SW 1271 (cell line): ENCODE data around the gene DCP1B.
A peak's percentile ranks its signal among the peaks of the same experiment; 100 is the strongest.

ENCODE experiments used
- DNase-seq, 2 experiments: peaks; one replicate each; lab custom pipeline; 2025; lab: John Stamatoyannopoulos, UW

Gene DCP1B

DNA sequence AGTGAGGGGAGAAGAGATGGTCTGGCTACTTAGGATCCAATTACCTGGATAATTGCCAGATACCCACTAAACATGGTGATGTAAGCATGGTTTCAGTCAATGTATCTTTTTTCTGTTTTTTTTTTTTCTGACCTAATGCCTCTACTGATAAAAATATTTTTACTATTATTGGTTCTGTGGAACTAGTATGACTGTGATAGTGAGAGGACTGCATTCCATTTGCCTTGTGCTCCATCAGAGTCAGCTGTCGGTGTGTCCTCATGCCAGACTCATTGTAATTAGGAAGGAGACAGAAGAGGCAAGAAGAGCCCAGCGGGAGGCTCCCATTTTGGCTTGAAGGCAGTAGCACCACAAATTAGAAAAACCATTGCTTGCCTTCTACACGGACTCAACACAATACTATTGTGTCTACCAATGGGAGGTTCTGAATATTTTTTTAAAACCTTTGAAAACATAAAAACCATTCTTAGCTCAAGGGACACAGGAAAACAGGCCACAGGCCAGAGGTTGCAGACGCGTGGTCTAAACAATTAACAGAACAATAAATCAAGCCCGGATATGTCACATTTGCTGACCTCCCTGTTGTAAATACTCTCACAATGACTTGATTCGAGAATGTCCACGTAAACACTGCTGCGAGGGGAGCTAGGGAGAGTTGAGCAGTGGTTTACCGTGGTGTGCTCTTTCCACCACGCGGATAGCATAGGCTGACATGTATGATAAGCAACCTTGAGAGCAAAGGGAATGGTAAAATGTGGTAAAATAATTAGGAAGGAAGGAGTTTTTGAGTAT is 13.5 kb upstream of the DCP1B start:
- no peak for DNase-seq

DNA sequence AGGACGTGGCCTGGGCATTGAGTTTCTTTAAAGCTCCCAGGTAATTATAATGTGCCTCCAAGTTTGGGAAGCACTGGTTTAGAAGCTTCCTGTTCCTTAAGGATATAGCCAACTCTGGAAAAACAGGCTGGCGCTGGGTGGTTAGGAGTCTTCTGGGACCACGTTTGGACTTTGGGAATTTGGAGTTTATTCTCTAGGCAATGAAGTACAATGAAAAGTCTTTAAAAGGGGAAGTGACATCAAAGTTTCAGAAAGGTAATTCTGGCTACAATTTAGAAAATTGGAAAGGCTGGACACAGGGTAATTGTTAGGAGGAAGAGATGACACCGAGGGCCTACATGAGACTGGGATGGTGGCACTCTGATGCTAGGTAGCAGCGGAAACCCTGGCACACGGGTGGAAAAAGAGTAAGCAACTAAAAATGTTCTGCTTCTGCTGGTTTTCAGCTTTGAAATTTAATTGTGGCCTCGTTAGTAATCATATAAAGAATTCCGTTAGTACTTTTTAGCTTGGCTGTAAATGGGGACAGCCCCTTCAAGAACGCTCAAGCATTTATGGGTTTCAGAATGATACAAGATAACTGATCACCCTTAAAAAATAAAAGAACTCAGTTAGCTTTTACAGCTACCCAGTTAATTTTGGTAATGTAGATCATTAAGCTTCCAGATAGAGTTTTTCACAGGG is 12.7 kb upstream of the DCP1B start:
- no peak for DNase-seq

DNA sequence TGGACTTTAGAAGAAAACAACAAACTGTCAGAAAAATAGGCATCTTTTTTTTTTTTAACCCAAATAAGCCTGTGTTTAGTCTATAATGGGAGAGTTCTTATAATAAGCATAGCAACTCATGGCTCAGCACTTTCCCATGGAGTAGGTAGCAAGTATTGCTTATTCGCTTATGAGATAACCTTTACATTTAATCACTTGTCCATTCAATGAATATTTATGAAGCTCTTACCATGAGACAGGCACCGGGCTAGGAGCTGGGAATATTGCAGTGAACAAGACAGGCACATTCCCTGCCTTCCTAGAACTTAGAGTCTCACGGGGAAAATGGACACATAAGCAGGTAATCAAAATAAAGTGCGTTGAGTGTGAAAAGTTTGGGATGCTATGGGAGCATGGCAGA is 10.0 kb upstream of the DCP1B start:
- DNase-seq: no peak

DNA sequence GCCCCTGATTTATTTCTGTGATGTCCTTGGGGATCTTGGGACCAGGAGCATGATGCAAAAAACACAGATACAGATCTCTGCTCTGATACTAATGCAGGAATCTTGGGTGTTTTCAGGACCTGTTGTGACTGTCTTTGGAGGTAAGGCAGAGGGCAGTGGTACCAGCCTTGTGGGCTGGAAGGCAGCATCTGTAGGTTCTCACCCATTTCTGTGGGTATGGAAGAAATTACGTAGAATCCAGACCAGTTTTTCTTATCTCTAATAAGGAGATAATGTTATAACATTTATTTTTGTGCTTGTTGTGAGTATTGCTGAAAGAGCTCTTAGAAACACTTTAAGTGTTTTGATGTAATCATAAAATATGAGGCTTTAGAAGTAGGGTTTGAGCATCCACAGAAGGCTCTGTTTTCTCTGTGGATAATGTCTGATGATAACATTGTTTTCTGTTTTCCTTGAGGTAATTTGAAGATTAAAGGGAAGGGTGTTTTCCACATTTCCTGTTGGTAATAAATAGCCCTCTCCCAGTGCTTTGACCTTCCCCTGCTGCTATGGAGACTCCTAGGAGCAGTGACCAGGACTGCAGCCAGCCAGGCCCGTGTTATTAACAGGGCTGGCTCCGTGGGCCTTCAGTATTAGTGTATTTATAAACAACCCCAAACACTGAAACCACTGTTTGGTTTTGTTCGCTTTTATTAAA is 9.4 kb upstream of the DCP1B start:
- DNase-seq: no peak

DNA sequence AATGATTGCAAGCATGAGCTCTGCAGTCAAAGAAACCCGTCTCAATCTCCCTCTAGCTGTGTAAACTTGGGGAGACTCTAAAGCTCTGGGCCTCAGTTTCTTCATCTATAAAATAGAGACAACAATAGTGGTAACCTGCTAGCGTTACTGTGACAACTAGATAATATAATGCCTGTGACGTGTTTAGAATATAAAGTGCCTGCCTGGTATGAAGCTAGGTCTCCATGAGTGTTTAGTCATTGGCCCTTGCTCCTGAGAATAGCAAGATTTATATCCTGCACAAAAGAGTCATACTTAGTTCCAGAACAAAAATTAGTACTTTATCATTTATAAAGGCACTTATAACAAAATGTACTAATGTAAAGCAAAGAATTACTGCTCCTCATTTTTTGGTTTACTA is 8.8 kb upstream of the DCP1B start:
- no peak for DNase-seq

DNA sequence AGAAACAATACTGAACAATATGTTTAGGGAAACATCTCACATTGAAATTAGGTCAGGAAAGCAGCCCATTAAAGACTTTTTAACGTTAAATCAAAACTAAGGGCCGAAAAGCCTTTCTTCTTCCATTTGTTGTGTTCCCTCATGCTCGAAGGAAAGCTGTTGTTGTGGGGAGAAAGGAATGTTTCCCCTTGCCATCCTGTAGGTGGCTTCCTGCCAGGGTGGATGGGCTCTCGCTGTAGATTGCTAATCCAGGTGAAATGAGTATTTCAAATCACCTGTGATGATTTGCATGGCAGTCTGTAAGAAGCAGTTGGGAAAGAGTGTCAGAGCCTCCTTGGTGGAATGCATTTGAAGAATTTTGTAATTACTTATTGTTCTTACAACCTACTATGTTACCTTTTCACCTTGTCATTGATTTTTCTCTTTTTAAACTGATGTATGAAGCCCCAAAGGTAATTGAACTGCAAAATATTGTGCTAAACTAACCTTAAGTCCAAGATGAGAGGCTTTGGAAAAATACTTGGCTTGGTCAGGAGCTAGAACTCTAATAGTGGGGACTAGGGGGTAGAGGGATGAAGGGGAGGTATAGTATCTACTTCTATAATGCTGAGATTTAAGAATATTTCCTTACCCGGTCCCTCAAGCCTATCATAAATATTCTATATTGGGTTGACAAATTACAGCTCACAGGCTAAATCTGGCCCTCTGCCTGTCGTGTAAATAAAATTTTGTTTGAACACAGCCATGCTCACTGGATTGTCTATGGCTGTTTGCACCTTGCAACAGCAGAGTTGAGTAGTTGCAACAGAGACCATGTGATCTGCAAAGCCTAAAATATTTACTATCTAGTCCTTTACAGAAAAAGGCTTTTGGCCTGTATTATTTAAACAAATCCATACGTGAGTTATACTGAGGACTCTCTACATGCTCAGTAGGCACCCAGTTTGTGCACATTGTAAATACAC is 7.7 kb upstream of the DCP1B start:
- no peak for DNase-seq

DNA sequence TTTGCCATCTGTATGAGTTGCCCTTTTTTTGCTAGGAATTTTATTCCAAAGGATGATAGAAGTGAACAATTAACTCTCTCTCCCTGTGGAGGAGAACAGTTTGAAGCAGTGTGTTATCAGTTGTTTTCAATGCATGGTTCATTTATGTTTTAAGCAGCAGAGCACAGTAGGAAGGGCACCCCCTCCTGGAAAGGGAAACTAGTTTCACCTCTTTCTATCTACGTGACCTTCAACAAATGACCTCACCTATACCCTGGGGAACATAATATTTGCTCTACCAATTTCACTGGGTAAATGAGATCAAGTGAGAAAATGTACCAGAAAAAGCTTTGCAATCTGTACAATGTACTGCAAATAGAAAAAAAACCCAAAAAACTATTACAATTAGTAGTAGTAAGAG is 5.4 kb upstream of the DCP1B start:
- DNase-seq: no peak

DNA sequence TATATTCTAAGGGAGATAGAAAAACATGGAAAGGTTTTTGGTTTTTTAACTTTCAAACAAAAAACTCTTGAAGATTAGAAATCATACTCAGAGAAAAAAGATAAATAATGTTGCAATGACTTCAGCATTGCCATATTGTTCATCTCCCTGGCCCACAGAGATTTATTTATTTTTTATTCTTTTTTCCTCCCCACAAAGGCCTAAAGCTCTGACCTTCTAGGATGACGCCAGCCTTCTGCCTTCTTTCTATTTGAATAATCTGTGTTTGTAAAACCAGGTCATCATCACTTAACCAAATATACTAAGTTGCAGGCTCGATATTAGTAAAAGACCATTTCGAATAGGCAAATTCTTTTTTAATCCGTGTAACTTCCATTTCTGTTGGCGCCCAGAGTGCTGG is 4.4 kb upstream of the DCP1B start:
- DNase-seq: no peak

DNA sequence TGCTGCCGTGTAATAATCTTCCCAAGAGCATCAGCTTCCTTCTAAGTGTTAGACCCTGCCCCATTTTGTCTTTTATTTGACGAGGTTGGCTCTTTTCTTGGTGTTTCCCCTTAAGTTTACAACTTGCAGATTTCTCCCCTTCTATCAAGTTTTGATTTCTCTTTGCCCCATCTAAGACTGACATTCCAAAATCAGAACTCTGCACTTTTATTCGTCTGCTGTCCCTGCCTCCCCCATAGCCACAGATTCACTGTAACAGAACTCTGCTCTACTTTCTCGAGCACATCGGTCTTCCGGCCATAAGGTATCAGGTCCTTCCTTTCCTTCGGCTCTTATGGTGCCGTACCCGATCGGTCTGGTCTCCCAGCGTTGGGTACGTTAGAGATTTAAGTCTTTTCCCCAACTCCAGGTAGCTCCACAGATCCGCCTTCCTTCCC is 563 bp downstream of the DCP1B start:
- DNase-seq: no peak

DNA sequence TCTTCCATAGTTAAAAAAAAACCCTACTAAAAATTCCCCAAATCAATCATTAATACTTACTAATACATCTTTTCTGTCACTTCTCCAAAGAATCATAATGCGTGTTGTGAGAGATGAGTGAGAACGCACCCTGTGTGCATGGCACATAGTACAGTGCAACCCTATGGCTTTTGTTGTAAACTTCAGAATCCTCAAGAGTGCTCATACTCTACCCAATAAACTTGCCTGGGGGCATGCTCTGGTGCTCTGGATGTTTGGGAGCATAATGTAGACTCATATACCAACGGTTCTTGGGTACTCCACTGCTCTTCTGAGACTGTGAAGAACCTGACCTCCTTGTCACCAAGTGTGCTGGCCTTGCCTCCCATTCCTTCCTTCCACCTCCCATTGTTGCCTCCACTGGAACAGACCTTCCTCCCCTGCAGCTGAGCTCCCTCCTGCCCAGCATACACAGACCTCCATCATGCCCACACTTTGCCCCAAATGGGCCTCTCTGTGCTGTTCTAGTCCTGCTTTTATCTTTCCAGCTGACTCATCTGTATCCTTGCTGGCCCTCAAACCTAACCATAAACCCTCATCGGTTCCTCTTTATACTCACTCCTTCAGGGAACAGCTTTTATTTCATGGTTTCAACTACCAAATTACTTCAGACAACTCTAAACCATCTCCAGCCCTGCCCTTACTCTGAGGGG is 8.9 kb downstream of the DCP1B start:
- DNase-seq: no peak

DNA sequence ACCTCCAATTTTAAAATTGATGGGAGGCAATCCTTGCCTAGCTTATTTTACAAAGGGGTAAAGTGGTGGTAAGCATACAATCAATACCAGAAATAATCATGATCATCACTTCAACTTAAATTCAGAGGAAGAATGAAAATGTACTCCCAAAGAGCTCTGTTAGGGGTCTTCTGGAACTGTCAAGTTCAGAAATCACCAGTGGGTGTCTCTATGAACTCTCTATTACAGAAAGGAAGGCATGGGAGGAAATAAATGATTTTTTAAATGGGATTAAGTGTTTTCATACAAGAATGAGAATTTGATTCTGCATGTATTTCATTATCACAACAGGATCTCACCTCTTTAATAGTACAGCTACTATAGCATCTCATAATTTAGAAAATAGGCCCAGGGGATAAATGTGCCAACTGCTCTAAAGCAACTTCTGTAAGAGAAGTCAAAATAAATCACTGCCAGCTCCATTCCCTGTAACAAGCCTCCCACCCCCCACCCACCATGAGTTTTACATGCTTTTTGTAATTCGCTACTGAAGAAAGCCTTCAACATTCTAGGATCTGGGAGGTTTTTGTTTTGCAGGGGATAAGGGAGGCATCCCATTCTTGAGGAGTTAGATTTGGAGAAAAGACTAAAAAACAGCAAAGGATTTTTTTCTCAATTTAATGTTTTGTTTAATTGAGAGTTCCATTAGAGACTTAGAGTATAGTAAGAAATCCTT is 9.7 kb downstream of the DCP1B start:
- no peak for DNase-seq

DNA sequence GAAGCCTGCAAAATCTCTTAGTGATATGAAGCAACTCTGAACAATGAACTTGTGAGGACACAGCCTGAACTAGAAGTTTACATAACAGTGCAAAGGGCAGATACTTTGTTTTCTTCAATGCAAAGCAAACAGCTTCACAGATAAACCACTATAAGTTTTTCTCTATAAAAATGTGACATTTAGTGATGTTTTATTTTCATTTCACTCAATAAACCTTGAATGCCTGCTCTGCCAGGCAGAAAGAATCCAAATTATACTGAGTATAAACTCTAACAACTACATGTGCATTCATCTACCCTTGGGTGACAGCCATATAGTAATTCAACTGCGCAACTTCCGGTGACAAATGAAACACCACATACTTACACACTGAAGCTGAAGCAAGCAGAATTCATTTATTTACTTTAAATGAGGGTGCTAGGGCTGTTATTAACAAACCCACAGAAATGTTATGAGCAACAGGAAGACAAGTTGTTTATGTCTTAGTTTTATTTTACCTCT is 10.3 kb downstream of the DCP1B start:
- no peak for DNase-seq

DNA sequence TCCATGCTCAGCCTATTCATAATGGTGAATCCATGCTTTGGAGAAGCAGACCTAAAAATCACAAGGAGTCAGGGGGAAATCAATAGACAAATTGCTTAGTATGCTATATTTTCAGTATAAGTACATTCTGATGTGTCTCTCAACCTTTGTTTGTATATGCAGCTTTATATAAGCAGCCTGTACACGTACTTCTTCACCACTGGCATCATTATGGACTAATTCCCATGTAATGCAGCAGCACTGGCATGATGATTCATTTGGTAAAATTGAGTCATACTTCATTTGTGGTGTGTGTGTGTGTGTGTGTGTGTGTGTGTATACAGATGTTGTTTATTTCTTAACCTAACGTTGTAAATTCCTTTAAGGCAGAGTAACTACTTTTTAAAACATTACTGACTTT is 10.9 kb downstream of the DCP1B start:
- peak; percentile 29 to 65 for DNase-seq

DNA sequence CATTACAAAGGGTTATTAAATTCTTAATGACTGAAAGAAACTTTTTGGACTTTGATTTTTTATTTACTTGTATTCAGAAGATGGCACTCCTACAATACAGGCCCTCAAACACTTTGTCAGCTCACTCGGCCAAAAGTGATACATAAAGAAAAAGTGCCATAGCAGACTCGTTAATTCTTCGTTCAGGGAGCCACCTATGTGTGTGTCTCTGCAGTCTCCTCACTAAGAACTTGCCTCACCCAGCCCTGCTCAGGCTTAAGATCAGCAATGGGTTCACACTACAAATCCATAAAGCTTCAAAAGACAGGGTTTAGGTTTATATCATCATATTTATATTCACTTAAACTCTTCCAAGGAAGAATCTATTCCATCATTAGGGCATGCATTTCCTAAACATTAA is 11.5 kb downstream of the DCP1B start:
- no peak for DNase-seq

DNA sequence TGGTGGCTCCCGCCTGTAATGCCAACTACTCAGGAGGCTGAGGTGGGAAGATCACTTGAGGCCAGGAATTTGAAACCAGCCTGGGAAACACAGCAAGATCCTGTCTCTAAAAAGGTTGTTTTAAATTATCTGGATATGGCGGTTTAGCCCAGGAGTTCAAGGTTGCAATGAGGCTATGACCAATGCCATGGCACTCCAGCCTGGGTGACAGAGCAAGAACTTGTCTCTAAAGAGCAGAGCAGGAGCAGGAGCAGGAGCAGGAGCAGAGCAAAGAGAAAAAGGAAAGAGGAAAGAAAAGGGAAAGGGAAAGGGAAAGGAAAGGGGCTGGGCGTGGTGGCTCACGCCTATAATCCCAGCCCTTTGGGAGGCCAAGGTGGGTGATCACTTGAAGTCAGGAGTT is 15.1 kb downstream of the DCP1B start:
- no peak for DNase-seq

DNA sequence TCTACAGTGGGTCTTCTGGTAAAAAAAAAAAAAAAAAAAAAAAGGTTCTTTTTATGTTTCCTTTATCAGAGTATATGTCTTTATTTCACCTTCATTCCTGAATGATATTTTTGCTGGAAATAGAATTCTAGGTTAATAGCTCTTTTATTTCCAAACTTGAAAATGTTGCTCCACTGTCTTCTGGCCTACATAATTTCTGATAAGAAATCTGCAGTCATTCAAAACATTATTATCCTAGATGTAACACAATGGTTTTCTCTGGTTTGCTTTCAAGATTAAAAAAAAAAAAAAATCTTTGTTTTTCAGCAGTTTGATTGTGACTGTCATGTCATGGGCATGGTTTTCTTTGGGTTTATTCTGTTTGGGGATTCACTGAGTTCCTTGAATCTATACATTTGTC is 19.5 kb downstream of the DCP1B start:
- DNase-seq: peak in 1 of 2 experiments; percentile 21

DNA sequence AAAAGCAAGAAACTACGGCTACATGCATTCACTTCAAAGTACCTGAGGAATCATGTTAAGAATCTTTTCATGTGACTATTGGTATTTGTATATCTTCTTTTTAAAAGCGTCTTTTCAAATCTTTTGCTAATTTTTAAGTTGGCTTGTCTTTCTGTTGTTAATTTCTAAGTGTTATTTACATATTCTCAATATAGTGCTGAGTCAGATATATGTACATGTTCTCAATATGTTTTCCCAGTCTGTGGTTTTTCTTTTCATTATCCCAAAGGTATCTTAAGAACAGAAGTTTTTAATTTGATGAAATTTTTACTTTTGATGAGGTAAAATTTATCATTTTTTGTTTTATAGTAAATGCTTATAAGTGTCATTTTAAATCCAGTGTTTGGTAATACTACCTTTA is 24.0 kb downstream of the DCP1B start:
- no peak for DNase-seq

DNA sequence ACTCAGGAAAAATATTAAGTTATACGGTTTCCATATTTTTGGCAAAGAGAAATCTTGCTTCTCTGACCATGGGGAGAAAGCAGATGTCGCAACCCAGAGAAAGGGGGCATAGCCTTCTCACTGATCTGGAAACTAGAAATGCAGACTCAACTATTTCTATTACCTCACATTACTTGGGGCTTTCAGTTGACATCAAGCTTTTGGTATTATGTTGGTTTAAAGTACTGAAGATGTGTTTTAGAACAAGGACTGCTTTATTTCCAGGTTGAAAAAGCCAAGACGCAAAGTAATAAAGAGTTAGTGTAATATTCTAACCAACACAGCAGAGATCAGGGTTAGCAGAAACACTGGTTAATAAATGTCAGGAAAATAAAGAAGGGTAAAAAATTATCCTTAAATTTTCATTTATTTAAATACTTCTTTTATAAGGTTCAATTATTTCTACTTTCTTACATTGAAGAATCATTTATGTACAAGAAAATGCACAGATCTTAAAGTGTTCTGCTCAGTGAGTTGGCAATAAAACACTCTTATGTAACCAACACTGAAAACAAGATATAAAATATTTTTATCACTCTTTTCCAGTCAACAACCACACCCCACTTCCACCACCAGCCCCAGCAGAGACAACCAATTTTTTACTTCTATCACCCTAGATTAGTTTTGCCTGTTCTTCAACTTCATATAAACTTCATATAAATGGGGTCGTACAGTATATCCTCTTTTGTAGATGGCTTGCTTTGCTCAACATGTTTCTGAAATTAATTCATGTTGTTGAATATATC is 26.0 kb downstream of the DCP1B start:
- no peak for DNase-seq

DNA sequence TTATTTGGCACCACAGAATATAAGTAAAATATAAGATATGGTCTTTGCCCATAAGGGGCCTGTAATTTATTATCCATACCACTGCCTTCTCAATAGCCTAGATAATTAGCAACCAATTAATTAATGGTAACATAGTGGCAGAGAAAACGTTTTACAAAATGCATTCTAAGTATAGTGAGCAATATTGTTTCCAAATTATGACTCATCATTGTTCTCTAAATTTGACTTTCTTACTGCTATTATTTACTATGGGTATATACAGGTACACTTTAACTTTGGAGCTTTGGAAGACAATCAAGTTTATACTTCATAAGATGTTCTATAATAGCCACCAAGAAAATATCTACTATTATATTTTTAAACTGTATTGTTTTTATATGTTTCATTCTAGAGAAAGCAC is 26.7 kb downstream of the DCP1B start:
- DNase-seq: no peak

DNA sequence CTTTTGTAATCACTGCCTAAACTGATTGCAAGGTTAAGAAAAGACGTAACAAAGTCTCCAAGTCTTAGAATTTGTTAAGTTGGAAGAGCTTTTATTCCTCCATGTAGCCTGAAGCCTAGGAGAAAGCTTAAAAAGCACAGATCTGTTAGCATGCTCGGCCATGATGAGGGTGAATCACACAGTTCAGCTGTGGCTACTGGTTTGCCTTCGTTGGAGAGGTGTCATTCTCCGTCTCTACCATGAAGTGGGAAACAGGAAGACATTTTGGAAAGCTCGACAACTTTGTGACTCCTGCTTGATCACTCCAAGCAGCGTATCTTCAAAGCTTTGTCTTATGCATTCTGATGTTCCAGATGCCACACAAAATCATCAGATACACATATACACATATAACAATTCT is 27.1 kb downstream of the DCP1B start:
- DNase-seq: no peak
